Cardiac muscle cell (in vitro differentiated cells and primary cell): ENCODE data around the gene PRDM1. TPM values are rescaled to one million over a fixed set of nuclear protein-coding genes. Genes with fewer than 3 reads are reported as not detected.

ENCODE experiments used
- DNase-seq, 2 donors: peaks; one replicate each; pipeline versions ENCODE4 v3.0.0 to v3.0.0-alpha.2; 2010 to 2017; ENCODE audit warnings: low read depth in 1 of 2, low spot score in 1 of 2
- H3K27ac ChIP-seq: fragments of 200-600 bp; sonication (generic); 2 replicates; pipeline ENCODE4 v1.5.1; 2016
- H3K27me3 ChIP-seq: fragments of 200-600 bp; sonication (generic); 2 replicates; pipeline ENCODE4 v1.6.0; 2016; ENCODE audit warnings: control low read depth
- H3K36me3 ChIP-seq: fragments of 200-600 bp; sonication (generic); 2 replicates; pipeline ENCODE4 v1.5.1; 2016; ENCODE audit warnings: control low read depth
- H3K4me1 ChIP-seq: fragments of 200-600 bp; sonication (generic); 2 replicates; pipeline ENCODE4 v1.8.1; 2017; ENCODE audit warnings: low read depth, mild to moderate bottlenecking, mixed run types
- H3K4me3 ChIP-seq: fragments of 200-600 bp; sonication (generic); 2 replicates; pipeline ENCODE4 v1.5.1; 2016; ENCODE audit warnings: mild to moderate bottlenecking
- H3K9me3 ChIP-seq: fragments of 200-600 bp; sonication (generic); 2 replicates; pipeline ENCODE4 v1.5.1; 2017; ENCODE audit warnings: low read depth, mild to moderate bottlenecking, control low read depth
- CTCF ChIP-seq: IDR thresholded peaks from 2 replicates; pipeline ENCODE4 v1.5.1; 2012; ENCODE audit warnings: low read depth, mild to moderate bottlenecking, low read length
- polyA plus RNA-seq: library from polyadenylated mRNA; unstranded; fragments of >200 nt; fragmentation: Nextera tagmentation; extraction: Ambion mirVana; gene quantifications from 2 replicates; pipeline ENCODE4 v1.2.1, GENCODE V29; 2016
- total RNA-seq: library from RNA; depleted of rRNA; stranded (reverse); fragments of >200 nt; gene quantifications from 2 replicates; pipeline ENCODE4 v1.2.3, GENCODE V29; 2016

Gene PRDM1
- total and polyA plus RNA-seq, 2 experiments from 2014 or later = 0.67 to 2.4 TPM

GRCh38 chr6:106087548-106088325 lies 1.6 kb downstream of the PRDM1 start:
- no peak overlapping the region for H3K27ac ChIP-seq
- DNase-seq = peak; percentile 5 to 62
- H3K9me3 ChIP-seq = no peaks in the 10 kb centered on the region
- H3K36me3 ChIP-seq = no peaks in the 10 kb centered on the region
- H3K4me1 ChIP-seq = peaks cover 9% of the 10 kb centered on the region
- H3K4me3 ChIP-seq = peak overlapping the region; percentile 53
- TF ChIP-seq CTCF = no peak
- H3K27me3 ChIP-seq = no peaks in the 10 kb centered on the region

GRCh38 chr6:106090001-106090400 lies 3.9 kb downstream of the PRDM1 start:
- Histone ChIP-seq H3K27ac (no peak overlapping the region), H3K36me3 (no peaks in the 10 kb centered on the region), H3K9me3 (no peaks in the 10 kb centered on the region), H3K4me3 (no peak overlapping the region), H3K4me1 (peaks cover 9% of the 10 kb centered on the region), H3K27me3 (no peaks in the 10 kb centered on the region)
- no peak for TF ChIP-seq CTCF
- DNase-seq = peak in 1 of 2 donors; percentile 42

GRCh38 chr6:106092279-106092678 lies 6.1 kb downstream of the PRDM1 start:
- Histone ChIP-seq H3K4me1 (peaks cover 2% of the 10 kb centered on the region), H3K4me3 (no peak overlapping the region), H3K9me3 (no peaks in the 10 kb centered on the region), H3K27me3 (peaks cover 3% of the 10 kb centered on the region), H3K27ac (no peak overlapping the region), H3K36me3 (no peaks in the 10 kb centered on the region)
- no peak for TF ChIP-seq CTCF
- peak in 1 of 2 donors; percentile 41 for DNase-seq

GRCh38 chr6:106094261-106094963 lies 8.3 kb downstream of the PRDM1 start:
- H3K36me3 ChIP-seq = no peaks in the 10 kb centered on the region
- peaks cover 4% of the 10 kb centered on the region for H3K27me3 ChIP-seq

GRCh38 chr6:106094964-106095335 lies 8.8 kb downstream of the PRDM1 start:
- H3K4me1 ChIP-seq = peaks cover 23% of the 10 kb centered on the region
- no peak overlapping the region for H3K27ac ChIP-seq
- no peaks in the 10 kb centered on the region for H3K36me3 ChIP-seq
- H3K9me3 ChIP-seq = no peaks in the 10 kb centered on the region
- TF ChIP-seq CTCF = no peak
- no peak for DNase-seq
- H3K27me3 ChIP-seq = peaks cover 4% of the 10 kb centered on the region
- no peak overlapping the region for H3K4me3 ChIP-seq

More at GRCh38 chr6:106094261-106094963, 8.3 kb downstream of the PRDM1 start:
- no peak for DNase-seq
- H3K27ac ChIP-seq = no peak overlapping the region
- TF ChIP-seq CTCF = no peak
- H3K4me3 ChIP-seq = no peak overlapping the region
- H3K4me1 ChIP-seq = peaks cover 21% of the 10 kb centered on the region
- H3K9me3 ChIP-seq = no peaks in the 10 kb centered on the region
